HEK293 (cell line): Measurements from ENCODE around the gene LYST.
A peak's percentile ranks its signal among the peaks of the same experiment; 100 is the strongest.

Source experiments
- CTCF ChIA-PET: fragments of 350-600 bp; formaldehyde crosslinking; extraction: SDS; loops from one replicate; lab custom pipeline; 2021; ENCODE audit warnings: antibody characterized with exemption; lab: Yijun Ruan, JAX
- POLR2A ChIA-PET: fragments of 300-600 bp; formaldehyde crosslinking; extraction: SDS; loops from one replicate; lab custom pipeline; 2020; ENCODE audit warnings: antibody characterized with exemption, inconsistent platforms; lab: Yijun Ruan, JAX
- H3K27ac ChIP-seq: fragments of 200-500 bp; sonication (Bioruptor generic); 2 replicates; pipeline ENCODE4 v1.5.1; 2014; ENCODE audit warnings: low read depth, low read length, control low read depth, inconsistent platforms; ENCODE audit errors: extremely low read depth
- H3K36me3 ChIP-seq, 2 experiments: fragments of 200-500 bp in 1 of 2; sonication (Bioruptor generic) in 1 of 2; 1 replicate in 1 of 2; 2 replicates in 1 of 2; pipeline ENCODE4 v1.5.1; 2014 to 2017; ENCODE audit warnings: inconsistent platforms in 2 of 2, low read length in 2 of 2; ENCODE audit not compliant: control insufficient read depth in 2 of 2, insufficient read depth in 1 of 2
- H3K4me1 ChIP-seq: fragments of 200-500 bp; sonication (Bioruptor generic); 2 replicates; pipeline ENCODE4 v1.5.1; 2014; ENCODE audit warnings: mild to moderate bottlenecking, low read length, inconsistent platforms; ENCODE audit not compliant: control insufficient read depth, insufficient read depth
- H3K4me3 ChIP-seq: 2 replicates; pipeline ENCODE4 v1.5.1; 2011; ENCODE audit warnings: low read depth, mild to moderate bottlenecking, control low read depth, low read length, moderate library complexity
- H3K9me3 ChIP-seq: fragments of 200-500 bp; sonication (Bioruptor generic); 2 replicates; pipeline ENCODE4 v1.5.1; 2014; ENCODE audit warnings: low read depth, low read length, inconsistent platforms; ENCODE audit not compliant: control insufficient read depth, insufficient read depth
- KLF10 ChIP-seq: fragments of 450-650 bp; IDR thresholded peaks from 2 replicates; pipeline ENCODE4 v1.5.1; 2018; ENCODE audit warnings: missing biosample characterization, mild to moderate bottlenecking, missing genetic modification characterization
- MYNN ChIP-seq: fragments of 450-650 bp; formaldehyde crosslinking; IDR thresholded peaks from 2 replicates; pipeline ENCODE4 v1.5.1; 2016; ENCODE audit warnings: missing biosample characterization, missing genetic modification characterization, borderline replicate concordance
- SP2 ChIP-seq: fragments of 450-650 bp; formaldehyde crosslinking; IDR thresholded peaks from 2 replicates; pipeline ENCODE4 v1.5.1; 2016; ENCODE audit warnings: missing biosample characterization, missing genetic modification characterization
- SP7 ChIP-seq: fragments of 450-650 bp; formaldehyde crosslinking; IDR thresholded peaks from 2 replicates; pipeline ENCODE4 v1.5.1; 2016; ENCODE audit warnings: missing biosample characterization, missing genetic modification characterization
- WT1 ChIP-seq: fragments of 450-650 bp; formaldehyde crosslinking; IDR thresholded peaks from 2 replicates; pipeline ENCODE4 v1.5.1; 2016; ENCODE audit warnings: missing biosample characterization, missing genetic modification characterization
- ZBTB48 ChIP-seq: fragments of 450-650 bp; formaldehyde crosslinking; IDR thresholded peaks from 2 replicates; pipeline ENCODE4 v1.5.1; 2016; ENCODE audit warnings: missing biosample characterization, missing genetic modification characterization
- ZFHX2 ChIP-seq: fragments of 450-650 bp; formaldehyde crosslinking; conservative IDR thresholded peaks from 2 replicates; pipeline ENCODE4 v1.5.1; 2016; ENCODE audit warnings: missing biosample characterization, missing genetic modification characterization
- ZFP37 ChIP-seq: fragments of 450-650 bp; formaldehyde crosslinking; IDR thresholded peaks from 2 replicates; pipeline ENCODE4 v1.5.1; 2016; ENCODE audit warnings: missing biosample characterization, missing genetic modification characterization
- ZNF175 ChIP-seq: fragments of 450-650 bp; formaldehyde crosslinking; IDR thresholded peaks from 2 replicates; pipeline ENCODE4 v1.5.1; 2016; ENCODE audit warnings: missing biosample characterization, missing genetic modification characterization
- ZNF274 ChIP-seq, 2 experiments: fragments of 200-500 bp in 1 of 2; fragments of 450-650 bp in 1 of 2; sonication (Bioruptor generic) in 1 of 2; formaldehyde crosslinking in 1 of 2; IDR thresholded peaks; 2 replicates each; pipeline versions ENCODE4 v1.5.1 to v1.6.1; 2014 to 2016; ENCODE audit warnings: borderline replicate concordance in 1 of 2, inconsistent platforms in 1 of 2, low read length in 1 of 2, missing biosample characterization in 1 of 2, missing genetic modification characterization in 1 of 2
- ZNF423 ChIP-seq: fragments of 450-650 bp; formaldehyde crosslinking; IDR thresholded peaks from 2 replicates; pipeline ENCODE4 v1.5.1; 2016; ENCODE audit warnings: missing biosample characterization, missing genetic modification characterization
- ZNF600 ChIP-seq: fragments of 450-650 bp; formaldehyde crosslinking; IDR thresholded peaks from 2 replicates; pipeline ENCODE4 v1.5.1; 2016; ENCODE audit warnings: missing biosample characterization, missing genetic modification characterization
- ZNF707 ChIP-seq: fragments of 450-650 bp; formaldehyde crosslinking; IDR thresholded peaks from 2 replicates; pipeline ENCODE4 v1.5.1; 2016; ENCODE audit warnings: missing biosample characterization, missing genetic modification characterization
- ZNF776 ChIP-seq: fragments of 450-650 bp; formaldehyde crosslinking; IDR thresholded peaks from 2 replicates; pipeline ENCODE4 v1.5.0; 2017; ENCODE audit warnings: missing biosample characterization, missing genetic modification characterization, borderline replicate concordance
- ZNF785 ChIP-seq: fragments of 450-650 bp; formaldehyde crosslinking; IDR thresholded peaks from 2 replicates; pipeline ENCODE4 v1.5.1; 2016; ENCODE audit warnings: missing biosample characterization, missing genetic modification characterization
- TF ChIP-seq, protein P1 (sequence below): fragments of 450-650 bp; formaldehyde crosslinking; IDR thresholded peaks from 2 replicates; pipeline ENCODE4 v1.5.1; 2017; ENCODE audit warnings: missing biosample characterization, missing genetic modification characterization
- TF ChIP-seq, protein P2 (sequence below): fragments of 450-650 bp; formaldehyde crosslinking; IDR thresholded peaks from 2 replicates; pipeline ENCODE4 v1.5.1; 2016; ENCODE audit warnings: missing biosample characterization, missing genetic modification characterization
- TF ChIP-seq, protein P3 (sequence below): fragments of 450-650 bp; formaldehyde crosslinking; IDR thresholded peaks from 2 replicates; pipeline ENCODE4 v1.5.1; 2016; ENCODE audit warnings: missing biosample characterization, missing genetic modification characterization, low read depth
- TF ChIP-seq, protein P4 (sequence below): fragments of 450-650 bp; formaldehyde crosslinking; IDR thresholded peaks from 2 replicates; pipeline ENCODE4 v1.5.1; 2016; ENCODE audit warnings: missing biosample characterization, missing genetic modification characterization

LYST gene

DNA sequence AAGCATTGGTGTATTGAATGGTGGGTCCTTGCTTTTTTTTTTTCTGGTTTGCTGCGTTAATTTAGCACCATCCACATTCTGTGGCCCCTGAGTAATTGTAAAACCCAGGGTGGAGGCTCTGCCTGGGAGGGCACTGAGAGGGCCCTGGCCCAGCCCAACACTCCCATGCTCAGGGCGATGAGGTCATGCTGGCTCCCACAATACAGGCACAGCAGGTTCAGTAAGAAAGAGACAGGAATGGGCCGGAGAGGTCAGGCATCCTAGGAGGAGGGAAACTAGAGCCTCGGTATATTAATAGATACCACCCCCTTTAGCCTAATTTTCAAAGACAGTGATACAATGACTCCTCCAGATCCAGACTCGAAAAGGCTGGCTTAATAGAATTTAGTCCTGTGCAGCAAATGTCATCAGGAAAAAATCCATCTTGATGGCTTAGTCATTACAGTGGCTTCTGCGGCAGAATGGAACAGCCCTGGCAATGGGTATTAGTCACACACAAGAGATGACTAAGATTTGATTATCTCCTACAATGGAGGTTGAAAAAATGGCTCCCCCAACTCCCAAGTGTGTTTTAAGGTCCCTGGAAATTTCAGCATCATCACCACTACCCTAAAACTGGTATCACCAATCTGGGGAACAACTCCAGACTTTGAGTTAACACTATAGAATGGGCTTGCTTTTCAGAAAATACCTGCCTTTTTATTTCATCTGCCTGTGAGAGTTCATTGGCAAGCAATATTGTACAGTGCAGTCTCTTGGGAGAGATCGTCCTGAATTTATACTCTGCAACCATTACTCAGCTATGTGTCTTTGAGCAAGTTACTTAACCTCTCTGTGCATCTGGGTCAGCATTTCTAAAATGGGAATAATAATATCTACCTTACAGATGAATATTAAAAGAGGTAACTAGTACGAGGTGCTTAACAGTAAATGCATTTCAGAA lies 43.9 kb upstream of the LYST start (continued):
- TF ChIP-seq, protein P1, sequence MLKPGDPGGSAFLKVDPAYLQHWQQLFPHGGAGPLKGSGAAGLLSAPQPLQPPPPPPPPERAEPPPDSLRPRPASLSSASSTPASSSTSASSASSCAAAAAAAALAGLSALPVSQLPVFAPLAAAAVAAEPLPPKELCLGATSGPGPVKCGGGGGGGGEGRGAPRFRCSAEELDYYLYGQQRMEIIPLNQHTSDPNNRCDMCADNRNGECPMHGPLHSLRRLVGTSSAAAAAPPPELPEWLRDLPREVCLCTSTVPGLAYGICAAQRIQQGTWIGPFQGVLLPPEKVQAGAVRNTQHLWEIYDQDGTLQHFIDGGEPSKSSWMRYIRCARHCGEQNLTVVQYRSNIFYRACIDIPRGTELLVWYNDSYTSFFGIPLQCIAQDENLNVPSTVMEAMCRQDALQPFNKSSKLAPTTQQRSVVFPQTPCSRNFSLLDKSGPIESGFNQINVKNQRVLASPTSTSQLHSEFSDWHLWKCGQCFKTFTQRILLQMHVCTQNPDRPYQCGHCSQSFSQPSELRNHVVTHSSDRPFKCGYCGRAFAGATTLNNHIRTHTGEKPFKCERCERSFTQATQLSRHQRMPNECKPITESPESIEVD (tag by site-specific recombination) = peak; percentile 69

DNA sequence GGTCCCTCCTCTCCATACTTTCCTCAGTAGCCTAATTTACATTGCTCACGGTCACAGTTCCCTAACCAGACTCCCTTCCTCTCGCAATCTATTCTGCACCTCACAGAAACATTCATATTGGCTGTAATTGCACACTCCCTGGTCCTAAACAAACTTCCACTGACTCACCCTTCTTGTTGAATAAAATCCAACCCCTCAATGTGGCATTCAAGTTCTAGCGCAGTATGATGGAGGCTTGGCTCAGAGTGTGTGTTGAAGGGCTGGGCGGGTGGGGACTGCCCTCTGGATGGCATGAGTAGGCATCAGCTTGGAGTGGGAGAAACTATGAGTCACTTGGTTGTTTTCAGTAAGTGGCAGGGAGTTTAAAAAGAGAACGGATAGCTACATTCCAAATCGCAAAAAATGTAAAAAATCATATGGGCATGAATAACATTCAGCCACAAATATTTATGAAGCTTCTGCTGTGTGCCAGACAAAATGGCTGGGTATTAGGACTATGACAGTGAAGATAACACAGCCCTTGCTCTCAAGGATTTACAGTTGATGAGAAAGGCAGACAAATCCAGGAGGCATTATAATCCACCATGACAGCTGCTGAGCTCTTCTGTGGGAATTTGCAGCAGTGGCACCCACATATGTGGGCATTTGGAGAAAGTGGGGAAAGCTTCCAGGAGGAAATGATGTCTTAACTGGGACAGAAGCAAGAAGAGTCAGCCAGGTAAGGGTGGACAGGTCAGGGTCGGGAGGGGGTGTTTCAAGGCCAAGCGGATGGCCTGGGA lies 42.2 kb upstream of the LYST start:
- H3K36me3 ChIP-seq = no peaks in the 10 kb centered on the region
- TF ChIP-seq MYNN (tag by site-specific recombination) = no peak
- TF ChIP-seq WT1 (tag by site-specific recombination) = peak; percentile 75
- TF ChIP-seq ZNF600 = peak; percentile 72; the same call in 1 of the 2 replicates
- TF ChIP-seq, protein P2, sequence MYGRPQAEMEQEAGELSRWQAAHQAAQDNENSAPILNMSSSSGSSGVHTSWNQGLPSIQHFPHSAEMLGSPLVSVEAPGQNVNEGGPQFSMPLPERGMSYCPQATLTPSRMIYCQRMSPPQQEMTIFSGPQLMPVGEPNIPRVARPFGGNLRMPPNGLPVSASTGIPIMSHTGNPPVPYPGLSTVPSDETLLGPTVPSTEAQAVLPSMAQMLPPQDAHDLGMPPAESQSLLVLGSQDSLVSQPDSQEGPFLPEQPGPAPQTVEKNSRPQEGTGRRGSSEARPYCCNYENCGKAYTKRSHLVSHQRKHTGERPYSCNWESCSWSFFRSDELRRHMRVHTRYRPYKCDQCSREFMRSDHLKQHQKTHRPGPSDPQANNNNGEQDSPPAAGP (tag by site-specific recombination) = peak; percentile 81
- TF ChIP-seq ZFHX2 (tag by site-specific recombination) = peak; percentile 14; the same call in 1 of the 2 replicates
- TF ChIP-seq, protein P3, sequence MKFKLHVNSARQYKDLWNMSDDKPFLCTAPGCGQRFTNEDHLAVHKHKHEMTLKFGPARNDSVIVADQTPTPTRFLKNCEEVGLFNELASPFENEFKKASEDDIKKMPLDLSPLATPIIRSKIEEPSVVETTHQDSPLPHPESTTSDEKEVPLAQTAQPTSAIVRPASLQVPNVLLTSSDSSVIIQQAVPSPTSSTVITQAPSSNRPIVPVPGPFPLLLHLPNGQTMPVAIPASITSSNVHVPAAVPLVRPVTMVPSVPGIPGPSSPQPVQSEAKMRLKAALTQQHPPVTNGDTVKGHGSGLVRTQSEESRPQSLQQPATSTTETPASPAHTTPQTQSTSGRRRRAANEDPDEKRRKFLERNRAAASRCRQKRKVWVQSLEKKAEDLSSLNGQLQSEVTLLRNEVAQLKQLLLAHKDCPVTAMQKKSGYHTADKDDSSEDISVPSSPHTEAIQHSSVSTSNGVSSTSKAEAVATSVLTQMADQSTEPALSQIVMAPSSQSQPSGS (tag by site-specific recombination) = no peak
- no peak for TF ChIP-seq ZNF776
- TF ChIP-seq ZBTB48 = peak; percentile 69
- TF ChIP-seq SP7 (tag by site-specific recombination) = peak; percentile 38
- no peak for TF ChIP-seq SP2 (tag by site-specific recombination)
- H3K9me3 ChIP-seq = no peaks in the 10 kb centered on the region
- H3K27ac ChIP-seq = no peak overlapping the region
- H3K4me3 ChIP-seq = no peak overlapping the region
- ChIA-PET POLR2A (no interaction called here), CTCF (interaction anchor here (1.1 kb wide), 1 partner anchor 63 kb away, joined by 8 read pairs; no protein-coding TSS in a partner anchor)
- H3K4me1 ChIP-seq = peaks cover 18% of the 10 kb centered on the region

DNA sequence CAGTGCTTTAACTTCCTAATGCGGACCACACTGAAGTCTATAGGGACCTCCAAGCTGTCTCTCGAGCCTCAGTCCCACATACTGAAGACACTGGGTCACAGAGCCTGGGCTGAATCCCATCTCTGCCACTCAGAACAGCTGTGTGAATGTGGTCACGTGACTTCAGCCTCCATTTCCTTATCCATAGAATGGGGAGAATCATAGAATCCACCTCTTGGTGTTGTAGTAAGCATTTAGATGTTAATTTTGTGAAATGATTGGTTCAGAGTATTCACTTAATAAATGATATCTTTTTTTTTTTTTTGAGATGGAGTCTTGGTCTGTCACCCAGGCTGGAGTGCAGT lies 41.2 kb upstream of the LYST start:
- Histone ChIP-seq H3K4me1 (peaks cover 18% of the 10 kb centered on the region), H3K4me3 (no peak overlapping the region), H3K36me3 (no peaks in the 10 kb centered on the region), H3K27ac (no peak overlapping the region), H3K9me3 (no peaks in the 10 kb centered on the region)
- ChIA-PET POLR2A (no interaction called here), CTCF (interaction anchor here (0.6 kb wide), 1 partner anchor 95 kb away, joined by 3 read pairs; no protein-coding TSS in a partner anchor)
- TF ChIP-seq ZNF785 (tag by site-specific recombination) = no peak
- no peak for TF ChIP-seq ZNF274 (IDR thresholded peaks at IDR 0.05; ENCODE audit: low read length)
- no peak for TF ChIP-seq ZNF274 (tag by site-specific recombination; IDR thresholded peaks at IDR 0.05; ENCODE audit: borderline replicate concordance)
- no peak for TF ChIP-seq ZNF423 (tag by site-specific recombination)
- TF ChIP-seq KLF10 = no peak
- no peak for TF ChIP-seq ZFP37 (tag by site-specific recombination)
- TF ChIP-seq, protein P4, sequence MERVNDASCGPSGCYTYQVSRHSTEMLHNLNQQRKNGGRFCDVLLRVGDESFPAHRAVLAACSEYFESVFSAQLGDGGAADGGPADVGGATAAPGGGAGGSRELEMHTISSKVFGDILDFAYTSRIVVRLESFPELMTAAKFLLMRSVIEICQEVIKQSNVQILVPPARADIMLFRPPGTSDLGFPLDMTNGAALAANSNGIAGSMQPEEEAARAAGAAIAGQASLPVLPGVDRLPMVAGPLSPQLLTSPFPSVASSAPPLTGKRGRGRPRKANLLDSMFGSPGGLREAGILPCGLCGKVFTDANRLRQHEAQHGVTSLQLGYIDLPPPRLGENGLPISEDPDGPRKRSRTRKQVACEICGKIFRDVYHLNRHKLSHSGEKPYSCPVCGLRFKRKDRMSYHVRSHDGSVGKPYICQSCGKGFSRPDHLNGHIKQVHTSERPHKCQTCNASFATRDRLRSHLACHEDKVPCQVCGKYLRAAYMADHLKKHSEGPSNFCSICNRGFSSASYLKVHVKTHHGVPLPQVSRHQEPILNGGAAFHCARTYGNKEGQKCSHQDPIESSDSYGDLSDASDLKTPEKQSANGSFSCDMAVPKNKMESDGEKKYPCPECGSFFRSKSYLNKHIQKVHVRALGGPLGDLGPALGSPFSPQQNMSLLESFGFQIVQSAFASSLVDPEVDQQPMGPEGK (tag by site-specific recombination) = no peak
- no peak for TF ChIP-seq ZNF175 (tag by site-specific recombination)
- no peak for TF ChIP-seq ZNF707 (tag by site-specific recombination)
